Stimulated activated CD8-positive, alpha-beta memory T cell treated with anti-CD3 and anti-CD28 coated beads, Interleukin-7, amount 100 ng/mL, for 24 hours (primary cell): Measurements from ENCODE around the gene KLHL6.
"Not testable (repeated sequence)": the region's sequence is repeated elsewhere in the genome, so short reads cannot be mapped to it uniquely, and the experiment has no call there.

Experiments
- DNase-seq: peaks from one replicate; pipeline ENCODE4 v3.0.0-alpha.2; 2020; ENCODE audit warnings: low read depth

KLHL6 gene

GRCh38 chr3:183532620-183533411 lies 22.7 kb downstream of the KLHL6 start:
- no peak for DNase-seq

GRCh38 chr3:183529717-183530116 lies 25.8 kb downstream of the KLHL6 start:
- no peak for DNase-seq

DNA sequence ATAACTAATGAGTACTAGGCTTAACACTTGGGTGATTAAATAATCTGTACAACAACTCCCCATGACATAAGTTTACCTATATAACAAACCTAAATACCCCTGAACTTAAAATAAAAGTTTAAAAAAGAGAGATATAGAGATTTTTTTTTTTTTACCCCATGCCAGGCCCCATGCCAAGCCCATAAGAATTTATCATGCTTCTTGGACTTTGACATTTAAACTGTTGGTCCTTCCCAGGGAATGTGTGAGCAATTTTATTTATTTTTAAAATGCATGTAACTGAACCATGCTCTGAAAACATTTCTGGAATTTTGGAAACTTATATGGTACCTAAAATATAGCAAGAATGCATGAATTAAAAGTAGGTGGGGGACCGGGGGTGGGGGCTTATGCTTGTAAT lies 26.3 kb downstream of the KLHL6 start:
- DNase-seq = no peak

GRCh38 chr3:183528758-183529157 lies 26.7 kb downstream of the KLHL6 start:
- DNase-seq = not testable (repeated sequence)

GRCh38 chr3:183527428-183528379 lies 27.8 kb downstream of the KLHL6 start:
- DNase-seq = no peak

- no peak for DNase-seq
These were observed 28.6 kb downstream of the KLHL6 start for GRCh38 chr3:183526838-183527427.

GRCh38 chr3:183524476-183524875 lies 31.0 kb downstream of the KLHL6 start:
- no peak for DNase-seq

GRCh38 chr3:183520741-183521556 lies 34.6 kb downstream of the KLHL6 start:
- not testable (repeated sequence) for DNase-seq

DNA sequence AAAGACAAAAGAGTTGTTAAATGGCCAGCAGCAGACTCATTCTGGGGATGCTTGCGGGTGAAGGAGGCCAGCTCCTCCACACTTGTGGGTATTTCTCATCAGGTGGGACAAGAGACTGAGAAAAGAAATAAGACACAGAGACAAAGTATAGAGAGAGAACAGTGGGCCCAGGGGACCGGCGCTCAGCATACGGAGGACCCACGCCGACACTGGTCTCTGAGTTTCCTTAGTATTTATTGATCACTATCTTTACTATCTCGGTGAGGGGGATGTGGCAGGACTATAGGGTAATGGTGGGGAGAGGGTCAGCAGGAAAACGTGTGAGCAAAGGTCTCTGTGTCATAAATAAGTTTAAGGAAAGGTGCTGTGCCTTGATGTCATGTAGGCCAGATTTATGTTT lies 35.2 kb downstream of the KLHL6 start:
- DNase-seq = not testable (repeated sequence)

GRCh38 chr3:183519891-183520290 lies 35.6 kb downstream of the KLHL6 start:
- DNase-seq = no peak

GRCh38 chr3:183518491-183519251 lies 36.8 kb downstream of the KLHL6 start:
- no peak for DNase-seq

DNA sequence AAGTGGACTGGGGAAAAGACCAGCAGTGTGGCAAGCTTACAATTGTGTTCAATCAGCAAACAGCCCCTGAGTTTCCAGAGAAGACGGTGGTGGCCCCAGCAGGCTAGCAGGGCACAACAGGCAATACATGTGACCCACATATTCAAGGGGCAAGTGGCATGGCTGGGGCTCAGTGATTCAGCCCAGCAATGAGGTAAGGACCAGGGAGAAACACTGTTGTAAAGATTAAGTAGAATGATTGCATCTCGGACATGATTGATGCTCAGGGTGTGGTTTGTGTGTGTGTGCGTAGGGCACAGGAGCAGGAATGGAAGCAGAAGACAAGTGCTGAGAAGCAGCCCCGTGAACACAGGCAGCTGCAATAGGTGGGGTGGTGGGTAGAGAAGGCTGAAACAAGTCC lies 37.9 kb downstream of the KLHL6 start:
- DNase-seq = no peak

DNA sequence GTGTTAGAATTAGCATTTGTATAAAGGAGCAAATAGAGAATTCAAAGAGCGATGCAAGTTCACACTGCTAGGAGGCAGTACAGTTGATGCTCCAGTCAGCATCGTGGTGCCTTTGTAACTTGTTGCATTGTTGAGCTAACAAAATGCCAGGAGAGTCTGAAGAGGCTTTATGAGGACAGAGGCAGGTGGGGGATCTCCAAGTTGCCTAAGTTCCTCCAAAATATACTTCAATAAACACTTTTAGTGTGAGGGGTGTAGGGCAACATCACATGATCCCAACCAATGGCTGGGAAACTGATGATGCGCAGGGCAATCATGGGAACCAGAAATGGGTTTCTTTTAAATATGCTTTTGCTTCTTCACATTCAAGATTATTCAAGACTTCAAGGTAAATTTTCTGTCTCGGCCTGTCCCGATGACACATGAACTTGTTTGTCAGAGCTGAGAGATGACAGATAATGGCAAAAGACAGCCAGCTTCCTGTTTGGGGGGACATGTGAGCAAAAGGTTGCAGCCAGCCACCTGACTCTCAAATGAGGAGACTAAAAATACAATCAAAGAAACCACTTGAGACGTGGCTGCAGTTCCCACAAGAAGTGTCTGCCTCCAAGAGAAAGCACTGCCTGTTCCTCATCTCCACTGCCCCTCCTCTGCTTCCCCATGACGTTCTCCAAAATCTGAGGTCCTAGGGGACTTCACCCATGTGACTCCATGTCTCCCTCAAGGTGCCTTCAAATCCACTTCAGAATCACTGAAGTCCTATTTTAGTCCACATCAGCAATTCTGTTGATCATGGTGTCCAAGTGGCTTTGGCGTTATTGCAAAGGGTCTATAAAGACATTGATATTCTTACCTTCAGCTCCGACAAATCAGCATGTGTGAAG lies 39.3 kb downstream of the KLHL6 start:
- DNase-seq = no peak

DNA sequence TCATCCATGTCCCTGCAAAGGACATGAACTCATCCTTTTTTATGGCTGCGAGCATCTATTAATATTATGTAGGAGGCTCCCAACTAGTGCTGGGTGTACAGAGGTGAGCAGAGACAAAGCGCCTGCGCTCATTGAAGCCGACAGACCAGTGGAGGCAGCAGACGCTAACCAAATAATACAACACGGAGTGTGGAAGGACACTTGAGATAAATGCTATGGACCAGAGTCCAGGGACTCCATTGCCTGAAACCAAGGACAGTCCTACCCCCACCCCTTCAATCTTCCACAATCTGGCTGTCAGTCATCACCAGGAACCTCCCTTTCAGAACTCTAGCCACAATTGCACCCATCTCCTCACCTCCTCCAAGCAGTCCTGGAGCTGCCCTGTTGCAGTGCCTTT lies 41.5 kb downstream of the KLHL6 start:
- no peak for DNase-seq

GRCh38 chr3:183513046-183513706 lies 42.3 kb downstream of the KLHL6 start:
- DNase-seq = no peak

DNA sequence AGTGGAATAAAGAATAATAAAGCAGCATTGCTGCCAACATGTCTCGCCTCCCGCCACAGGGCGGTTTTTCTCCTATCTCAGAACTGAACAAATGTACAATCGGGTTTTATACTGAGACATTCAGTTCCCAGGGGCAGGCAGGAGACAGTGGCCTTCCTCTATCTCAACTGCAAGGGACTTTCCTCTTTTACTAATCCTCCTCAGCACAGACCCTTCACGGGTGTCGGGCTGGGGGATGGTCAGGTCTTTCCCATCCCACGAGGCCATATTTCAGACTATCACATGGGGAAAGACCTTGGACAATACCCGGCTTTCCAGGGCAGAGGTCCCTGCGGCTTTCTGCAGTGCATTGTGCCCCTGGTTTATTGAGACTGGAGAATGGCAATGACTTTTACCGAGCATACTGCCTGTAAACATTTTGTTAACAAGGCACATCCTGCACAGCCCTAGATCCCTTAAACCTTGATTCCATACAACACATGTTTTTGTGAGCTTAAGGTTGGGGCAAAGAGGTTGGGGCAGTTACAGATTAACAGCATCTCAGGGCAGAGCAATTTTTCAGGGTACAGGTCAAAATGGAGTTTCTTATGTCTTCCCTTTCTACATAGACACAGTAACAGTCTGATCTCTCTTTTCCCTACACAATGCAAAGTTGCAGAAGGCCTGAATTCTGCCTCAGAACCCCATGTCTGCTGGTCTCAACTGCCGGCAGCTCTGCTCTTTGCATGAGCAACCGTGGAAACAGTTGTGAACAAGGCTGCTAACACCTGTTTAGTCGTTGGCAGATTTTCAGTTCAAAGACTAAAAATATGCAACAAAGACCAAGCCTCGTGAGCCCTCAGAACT lies 44.0 kb downstream of the KLHL6 start:
- not testable (repeated sequence) for DNase-seq

- DNase-seq = no peak
These were observed 46.7 kb downstream of the KLHL6 start for GRCh38 chr3:183508821-183509220.

GRCh38 chr3:183507551-183507950 lies 48.0 kb downstream of the KLHL6 start:
- no peak for DNase-seq
